Hepatocyte (in vitro differentiated cells): ENCODE measurements around the gene HSPA12A. TPM values are rescaled to one million over a fixed set of nuclear protein-coding genes. Genes with fewer than 3 reads are reported as not detected.

Experiments used
- DNase-seq: peaks from one replicate; pipeline ENCODE4 v3.0.0-alpha.2; 2016; ENCODE audit warnings: low spot score
- H2AFZ ChIP-seq: fragments of 200-600 bp; sonication (generic); 2 replicates; pipeline ENCODE4 v1.6.0; 2016; ENCODE audit warnings: antibody characterized with exemption, mild to moderate bottlenecking
- H3K27ac ChIP-seq: fragments of 200-600 bp; sonication (generic); 2 replicates; pipeline ENCODE4 v1.5.1; 2016; ENCODE audit warnings: mild to moderate bottlenecking
- H3K27me3 ChIP-seq: fragments of 200-600 bp; sonication (generic); 2 replicates; pipeline ENCODE4 v1.6.1; 2016
- H3K36me3 ChIP-seq: fragments of 200-600 bp; sonication (generic); replicated peaks from 2 replicates; pipeline ENCODE4 v1.5.1; 2016; ENCODE audit warnings: low read depth; ENCODE audit not compliant: insufficient read depth
- H3K4me1 ChIP-seq: fragments of 200-600 bp; sonication (generic); 2 replicates; pipeline ENCODE4 v1.5.1; 2016; ENCODE audit warnings: mild to moderate bottlenecking, moderate library complexity; ENCODE audit not compliant: insufficient read depth
- H3K4me2 ChIP-seq: fragments of 200-600 bp; sonication (generic); 2 replicates; pipeline ENCODE4 v1.6.0; 2016
- H3K4me3 ChIP-seq: fragments of 200-600 bp; sonication (generic); 2 replicates; pipeline ENCODE4 v1.5.1; 2016; ENCODE audit warnings: mild to moderate bottlenecking
- H3K79me2 ChIP-seq: fragments of 200-600 bp; sonication (generic); 2 replicates; pipeline ENCODE4 v1.6.0; 2017; ENCODE audit warnings: mild to moderate bottlenecking
- H3K9me2 ChIP-seq: fragments of 200-600 bp; sonication (generic); replicated peaks from 2 replicates; pipeline ENCODE4 v1.6.0; 2017; ENCODE audit warnings: mild to moderate bottlenecking; ENCODE audit not compliant: insufficient read depth
- H3K9me3 ChIP-seq: fragments of 200-600 bp; sonication (generic); 2 replicates; pipeline ENCODE4 v1.5.1; 2016; ENCODE audit warnings: low read depth, mild to moderate bottlenecking
- H4K20me1 ChIP-seq: fragments of 200-600 bp; sonication (generic); 2 replicates; pipeline ENCODE4 v1.6.0; 2016; ENCODE audit warnings: mild to moderate bottlenecking; ENCODE audit not compliant: insufficient read depth, poor library complexity, severe bottlenecking
- CTCF ChIP-seq: fragments of 200-600 bp; sonication (generic); IDR thresholded peaks from 2 replicates; pipeline ENCODE4 v1.5.1; 2016; ENCODE audit warnings: antibody characterized with exemption, mild to moderate bottlenecking; ENCODE audit not compliant: poor library complexity
- EZH2 ChIP-seq: fragments of 200-600 bp; sonication (generic); IDR thresholded peaks from 2 replicates; pipeline ENCODE4 v1.6.1; 2016; ENCODE audit warnings: antibody characterized with exemption, mild to moderate bottlenecking, borderline replicate concordance
- EZH2phosphoT487 ChIP-seq: fragments of 200-600 bp; sonication (generic); IDR thresholded peaks from one replicate; pipeline ENCODE4 v1.6.1; 2018; ENCODE audit warnings: antibody characterized with exemption, mild to moderate bottlenecking, low read depth, moderate library complexity; ENCODE audit not compliant: unreplicated experiment, severe bottlenecking
- WGBS: methylation state at CpG from one replicate; pipeline ENCODE4 v1.1.6; 2016; ENCODE audit warnings: low lambda C conversion rate; ENCODE audit errors: missing lambda C conversion rate; 5-methylcytosine and 5-hydroxymethylcytosine counted together
- polyA plus RNA-seq: library from polyadenylated mRNA; unstranded; fragments of >200 nt; fragmentation: Nextera tagmentation; extraction: Ambion mirVana; gene quantifications from 2 replicates; pipeline ENCODE4 v1.2.1, GENCODE V29; 2016
- total RNA-seq: library from RNA; depleted of rRNA; stranded (reverse); fragments of >200 nt; gene quantifications from 2 replicates; pipeline ENCODE4 v1.2.3, GENCODE V29; 2014

Gene HSPA12A
- total and polyA plus RNA-seq, 2 experiments from 2014 or later = 8.7 to 9.9 TPM

GRCh38 chr10:116689744-116690143 lies 52.6 kb downstream of the HSPA12A start:
- DNase-seq = no peak
- 95% methylated on average over 4 of the region's 4 CpGs for WGBS
- Histone ChIP-seq H3K27me3 (no peaks in the 10 kb centered on the region), H3K36me3 (no peaks in the 10 kb centered on the region), H3K4me1 (peaks cover 20% of the 10 kb centered on the region), H4K20me1 (no peaks in the 10 kb centered on the region), H3K79me2 (no peaks in the 10 kb centered on the region), H2AFZ (no peak overlapping the region), H3K27ac (no peak overlapping the region), H3K4me2 (no peak overlapping the region), H3K9me3 (no peaks in the 10 kb centered on the region), H3K4me3 (no peak overlapping the region), H3K9me2 (no peaks in the 10 kb centered on the region)
- TF ChIP-seq CTCF (no peak), EZH2 (no peak), EZH2phosphoT487 (no peak)

DNA sequence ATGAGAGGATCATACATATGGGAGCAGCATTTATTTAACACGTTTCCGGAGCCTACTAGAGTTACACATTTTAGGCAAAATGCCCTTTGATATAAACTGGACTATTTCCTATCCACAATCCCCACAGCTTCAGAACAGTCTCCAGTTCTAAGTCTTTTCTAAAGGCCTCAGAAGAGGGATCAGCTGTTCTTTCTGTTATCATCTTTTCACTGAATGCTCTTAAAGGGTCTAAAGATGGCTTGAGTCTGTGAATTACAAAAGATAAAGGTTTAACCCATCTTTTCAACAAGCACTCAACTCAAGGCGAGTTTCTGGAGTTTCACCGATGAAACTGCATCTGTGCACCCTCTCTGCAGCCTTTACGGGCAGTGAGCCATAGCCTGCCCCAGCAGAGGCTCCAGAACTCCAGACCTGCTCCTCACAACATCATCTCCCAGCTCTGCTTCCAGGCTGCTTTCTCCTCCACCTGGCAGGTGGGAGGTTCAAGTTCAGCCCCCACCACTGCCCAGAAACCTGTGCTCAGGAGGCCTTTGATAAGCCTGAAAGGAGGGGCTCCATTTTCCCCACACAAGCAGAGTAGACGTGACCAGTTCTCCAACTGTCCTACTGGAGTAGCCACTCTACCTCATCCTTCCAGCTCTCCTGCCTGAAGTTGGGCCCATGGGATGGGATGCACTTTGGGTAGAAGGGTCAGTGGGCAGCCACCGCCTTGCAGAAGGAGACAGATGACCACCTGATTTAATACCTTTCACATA lies 53.4 kb downstream of the HSPA12A start:
- H3K9me3 ChIP-seq = no peaks in the 10 kb centered on the region
- H3K9me2 ChIP-seq = no peaks in the 10 kb centered on the region
- H3K27me3 ChIP-seq = no peaks in the 10 kb centered on the region
- DNase-seq = no peak
- H3K4me1 ChIP-seq = peaks cover 14% of the 10 kb centered on the region
- peak overlapping the region; percentile 11 for H3K27ac ChIP-seq
- peak overlapping the region; percentile 36 for H3K4me2 ChIP-seq
- H3K79me2 ChIP-seq = no peaks in the 10 kb centered on the region
- H4K20me1 ChIP-seq = no peaks in the 10 kb centered on the region
- H2AFZ ChIP-seq = no peak overlapping the region
- no peak overlapping the region for H3K4me3 ChIP-seq
- WGBS = 58% methylated on average over 7 of the region's 7 CpGs
- TF ChIP-seq EZH2phosphoT487 (no peak), EZH2 (no peak), CTCF (no peak)
- H3K36me3 ChIP-seq = no peaks in the 10 kb centered on the region

- H3K9me2 ChIP-seq = no peaks in the 10 kb centered on the region
- peaks cover 14% of the 10 kb centered on the region for H3K4me1 ChIP-seq
- no peak overlapping the region for H3K4me3 ChIP-seq
- H2AFZ ChIP-seq = no peak overlapping the region
- WGBS = 62% methylated on average over 7 of the region's 7 CpGs
- H3K36me3 ChIP-seq = no peaks in the 10 kb centered on the region
- no peaks in the 10 kb centered on the region for H3K79me2 ChIP-seq
- peak overlapping the region; percentile 11 for H3K27ac ChIP-seq
- no peaks in the 10 kb centered on the region for H3K9me3 ChIP-seq
- no peaks in the 10 kb centered on the region for H3K27me3 ChIP-seq
- peak overlapping the region; percentile 36 for H3K4me2 ChIP-seq
- no peaks in the 10 kb centered on the region for H4K20me1 ChIP-seq
- peak; percentile 23 for DNase-seq
- TF ChIP-seq EZH2phosphoT487 = no peak
- TF ChIP-seq EZH2 = no peak
- no peak for TF ChIP-seq CTCF
These were observed 54.1 kb downstream of the HSPA12A start for GRCh38 chr10:116688241-116688711.
